GM21576 (cell line): ENCODE measurements around the gene C3orf33.

Experiments used
- ATAC-seq: cut with Tn5 transposase; IDR thresholded peaks from one replicate; pipeline ENCODE4 v1.9.1; 2021; ENCODE audit warnings: mild to moderate bottlenecking, moderate library complexity; ENCODE audit not compliant: unreplicated experiment

Gene C3orf33

DNA sequence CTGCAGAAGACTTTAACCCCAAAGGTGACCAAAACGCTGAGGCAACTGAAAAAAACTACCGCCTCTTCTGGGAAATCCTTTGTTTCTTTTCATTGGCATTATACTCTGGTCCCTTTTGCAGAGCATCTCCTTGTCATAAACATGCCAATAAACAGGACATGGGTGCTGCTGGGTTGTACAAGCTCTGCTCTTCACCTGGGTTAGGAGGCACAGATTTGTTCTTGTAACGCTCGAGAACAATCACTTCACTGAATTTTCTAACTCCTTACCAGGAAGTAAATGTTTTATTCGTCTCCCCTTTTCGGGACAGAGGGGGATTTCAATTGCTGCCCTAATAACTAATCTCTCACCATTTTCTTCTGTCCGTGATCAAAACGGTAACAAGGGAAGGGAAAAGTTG lies 62.5 kb downstream of the C3orf33 start:
- no peak for ATAC-seq

GRCh38 chr3:155742349-155742965 lies 63.6 kb downstream of the C3orf33 start:
- no peak for ATAC-seq

GRCh38 chr3:155741603-155742002 lies 64.5 kb downstream of the C3orf33 start:
- no peak for ATAC-seq

- ATAC-seq, result no peak
These were observed 65.0 kb downstream of the C3orf33 start for GRCh38 chr3:155741101-155741500.

DNA sequence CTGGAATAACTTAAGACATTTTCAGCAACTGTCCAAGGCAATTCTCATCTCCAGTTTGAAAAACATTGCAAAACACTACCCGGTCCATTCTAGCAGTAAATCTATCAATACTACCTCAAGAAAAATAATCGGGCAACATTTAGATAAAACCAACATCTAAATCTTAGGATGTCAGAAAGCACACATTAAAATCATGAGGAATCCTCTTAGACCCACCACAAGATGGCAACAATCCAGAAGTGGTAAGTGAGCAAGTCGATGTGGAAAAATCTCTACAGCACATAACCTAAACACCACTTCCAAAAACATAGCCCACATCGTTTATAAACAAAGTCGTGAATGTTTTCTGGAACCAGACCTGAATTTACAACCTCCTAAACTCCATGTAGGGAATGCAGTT lies 66.9 kb downstream of the C3orf33 start:
- ATAC-seq, result no peak

- ATAC-seq, result no peak
These were observed 67.5 kb downstream of the C3orf33 start for GRCh38 chr3:155738580-155739076.

- ATAC-seq, result peak; percentile 91
These were observed 68.1 kb downstream of the C3orf33 start for GRCh38 chr3:155737844-155738460.

DNA sequence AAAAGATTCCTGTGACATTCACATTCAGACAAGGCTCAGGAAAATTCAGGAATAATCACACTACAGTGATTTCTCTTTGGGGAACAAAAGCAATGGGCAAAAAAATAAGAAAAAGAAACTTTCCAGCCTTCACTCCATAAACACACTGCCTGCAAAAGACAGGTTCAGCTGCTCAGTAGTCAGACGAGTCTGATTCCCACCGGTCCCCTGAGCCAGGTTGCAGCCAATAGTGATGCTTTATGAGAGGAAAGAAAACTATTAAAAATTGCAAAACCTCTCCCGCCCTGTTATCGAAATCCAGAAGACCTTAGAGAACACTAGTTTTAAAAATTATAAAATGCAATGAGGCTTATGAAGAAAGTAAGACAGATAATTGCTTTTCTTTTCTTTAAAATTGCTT lies 69.7 kb downstream of the C3orf33 start:
- no peak for ATAC-seq

- no peak for ATAC-seq
These were observed 75.2 kb downstream of the C3orf33 start for GRCh38 chr3:155730843-155731242.

GRCh38 chr3:155727836-155728235 lies 78.2 kb downstream of the C3orf33 start:
- ATAC-seq, result no peak

- no peak for ATAC-seq
These were observed 91.8 kb downstream of the C3orf33 start for GRCh38 chr3:155714295-155714718.
